ENCODE data around the gene MAML2. TPM values are rescaled to one million over a fixed set of nuclear protein-coding genes. Genes with fewer than 3 reads are reported as not detected.

Gene MAML2
- total RNA-seq, 1 donor from 2014 or later, result 15.6 TPM

DNA sequence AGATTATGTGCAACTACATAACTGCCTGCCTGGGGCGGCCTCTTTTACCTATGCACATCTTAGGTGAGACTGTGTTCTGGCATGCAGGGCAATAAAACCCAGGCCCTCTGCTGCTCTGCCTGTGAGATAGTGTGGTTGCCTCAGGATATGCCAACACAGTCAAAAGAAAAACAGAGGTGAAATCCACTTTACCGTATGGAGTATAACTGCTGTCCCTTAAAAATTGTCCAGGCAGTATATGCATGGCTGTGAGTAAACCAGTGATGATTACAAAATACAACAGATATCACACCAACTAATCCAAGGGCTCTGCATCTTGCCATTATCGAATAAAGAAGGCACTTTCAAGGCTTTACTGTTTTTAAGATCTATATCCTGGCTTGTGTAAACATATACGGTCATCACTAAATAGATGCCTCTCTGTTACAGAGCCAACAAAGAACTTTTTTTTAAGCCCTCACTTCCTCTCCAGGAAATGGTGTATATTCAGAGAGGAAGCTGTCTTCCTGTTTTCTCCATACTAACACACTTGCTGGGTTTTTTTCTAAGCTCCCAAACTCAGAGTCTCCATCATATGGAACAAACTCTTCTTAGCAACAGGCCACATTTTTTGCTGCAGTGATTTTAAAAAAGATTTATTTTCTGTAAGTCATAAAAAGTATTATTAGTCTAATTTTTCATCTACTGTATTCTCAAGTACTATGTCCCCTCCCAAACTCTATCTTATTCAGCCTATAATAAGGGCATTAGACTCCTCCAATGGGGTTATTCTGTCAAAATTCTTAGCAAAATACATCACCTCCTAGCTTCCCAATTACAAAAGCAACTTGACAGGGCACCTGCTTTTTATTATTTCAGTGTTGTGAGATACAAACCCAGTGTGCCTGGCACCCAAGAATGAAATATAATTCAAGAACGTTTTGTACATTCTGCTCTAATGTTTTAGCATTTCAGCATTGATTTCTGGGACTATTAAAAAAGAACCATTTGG is 135.2 kb downstream of the MAML2 start:
- DNase-seq, result peak; percentile 57

DNA sequence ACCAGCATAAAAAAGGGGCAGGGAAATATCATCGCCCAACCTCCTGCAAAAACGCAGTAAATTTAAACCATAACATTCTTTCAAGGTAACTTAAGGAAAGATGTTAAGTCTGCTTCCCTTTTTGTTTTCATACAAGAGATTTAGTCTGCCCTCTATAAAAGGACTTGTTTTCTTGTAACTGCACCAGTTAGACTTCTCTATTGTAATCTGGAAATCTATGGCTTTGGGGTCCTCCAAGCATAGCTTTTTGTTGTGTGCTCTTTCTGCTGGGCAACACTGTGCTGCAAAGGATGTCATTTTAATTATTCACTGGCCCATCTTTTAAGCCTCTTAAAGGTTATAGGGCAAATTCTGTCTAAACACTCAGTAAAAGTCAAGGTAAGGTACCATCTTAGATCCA is 136.0 kb downstream of the MAML2 start:
- no peak for DNase-seq

DNA sequence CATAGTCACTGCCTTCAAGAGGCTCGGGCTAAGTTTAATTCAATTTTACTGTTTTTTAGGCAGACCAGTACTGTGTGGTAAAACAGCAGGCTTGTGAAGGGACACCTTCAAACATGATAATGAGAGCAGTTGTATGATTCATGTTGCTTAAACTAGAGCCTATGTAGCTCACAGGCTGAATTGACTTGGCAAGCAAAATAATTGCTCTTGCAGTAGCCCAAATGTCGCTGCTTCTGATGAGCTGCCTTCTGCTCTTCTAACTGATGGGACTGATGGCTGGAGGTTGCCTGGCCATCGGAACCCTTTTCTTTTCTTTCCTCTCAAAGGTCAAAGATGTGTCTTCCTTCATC is 137.6 kb downstream of the MAML2 start:
- DNase-seq, result no peak

DNA sequence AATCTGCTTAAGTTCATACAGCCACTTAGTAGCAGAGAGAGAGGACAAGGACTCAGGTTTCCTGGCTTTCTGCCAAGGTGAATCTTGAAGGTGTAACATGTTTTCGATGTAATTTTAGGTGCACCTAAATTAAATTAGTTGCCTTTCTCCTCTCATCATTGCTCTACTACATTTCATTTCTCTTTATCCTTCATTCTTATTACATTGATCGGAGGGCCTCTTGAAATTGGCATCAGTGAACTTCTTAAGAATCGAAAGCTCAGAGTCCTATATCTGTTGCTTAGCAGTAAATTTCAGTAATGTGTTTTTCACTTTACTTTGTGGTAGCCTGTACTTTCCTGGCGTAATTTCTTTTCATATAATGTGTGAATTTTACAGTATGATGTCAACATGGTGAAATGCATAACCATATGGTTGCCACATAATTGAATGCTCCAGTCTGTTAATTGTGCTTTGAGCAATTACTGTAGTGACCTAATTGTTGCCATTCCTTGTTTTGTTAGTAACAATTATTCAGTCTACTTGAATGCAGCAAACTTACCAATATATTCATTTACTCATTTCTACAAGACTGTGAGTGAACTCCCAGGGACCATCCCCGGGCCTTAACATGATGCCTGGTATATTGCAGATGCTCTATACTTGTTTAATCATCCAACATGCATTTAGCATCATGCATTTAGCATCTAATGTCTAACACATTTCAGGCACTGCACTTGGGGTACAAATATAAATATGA is 138.1 kb downstream of the MAML2 start:
- peak; percentile 88 for DNase-seq

DNA sequence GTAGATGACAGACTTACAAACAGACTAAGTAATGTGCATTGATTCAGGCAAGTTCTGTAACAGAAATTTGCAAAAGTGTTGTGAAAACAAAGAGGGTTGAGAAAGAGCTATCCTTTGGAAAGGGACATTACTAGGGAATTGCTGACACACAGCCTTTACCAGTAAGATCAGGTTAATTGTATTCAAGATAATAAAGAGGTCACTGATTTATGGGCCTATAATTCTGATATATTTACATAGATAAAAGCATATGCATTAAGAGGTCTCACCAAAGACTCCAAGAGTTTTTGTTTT is 138.7 kb downstream of the MAML2 start:
- DNase-seq, result no peak

DNA sequence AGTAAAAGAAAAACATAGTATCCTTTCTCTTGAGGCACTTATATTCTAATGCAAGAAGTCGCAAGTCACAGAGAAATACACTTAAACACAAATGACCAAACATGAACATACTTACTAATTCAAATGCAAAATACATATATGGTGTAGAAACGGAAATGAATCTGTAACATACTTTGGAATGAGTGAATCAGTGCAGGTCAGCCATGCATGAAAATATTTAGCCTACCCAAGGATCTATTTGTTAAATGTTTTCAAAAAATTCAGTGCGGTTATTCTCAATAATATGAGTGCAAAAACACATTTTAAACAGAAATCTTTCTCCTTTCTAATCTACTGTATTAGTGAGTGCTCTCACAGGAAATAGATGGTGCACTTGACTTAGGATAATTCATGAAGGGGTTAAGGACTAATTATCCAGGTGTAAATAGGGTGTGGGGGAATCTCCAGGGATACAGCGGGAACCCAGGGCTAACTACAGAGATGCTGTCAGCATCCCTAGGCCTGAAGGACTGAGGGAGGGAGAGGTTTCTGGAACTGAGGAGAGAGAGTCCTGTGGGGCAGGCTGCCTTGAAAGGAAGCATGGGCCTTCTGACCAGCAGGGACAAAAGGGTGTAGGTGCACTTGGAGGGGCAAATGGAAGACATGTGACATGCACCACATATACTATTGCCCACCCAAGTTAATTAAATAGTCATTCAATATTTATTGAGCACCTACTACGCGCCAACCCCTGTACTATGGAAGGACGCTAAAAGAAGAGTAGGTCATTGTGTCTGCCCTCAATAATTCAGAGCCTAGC is 139.2 kb downstream of the MAML2 start:
- no peak for DNase-seq

DNA sequence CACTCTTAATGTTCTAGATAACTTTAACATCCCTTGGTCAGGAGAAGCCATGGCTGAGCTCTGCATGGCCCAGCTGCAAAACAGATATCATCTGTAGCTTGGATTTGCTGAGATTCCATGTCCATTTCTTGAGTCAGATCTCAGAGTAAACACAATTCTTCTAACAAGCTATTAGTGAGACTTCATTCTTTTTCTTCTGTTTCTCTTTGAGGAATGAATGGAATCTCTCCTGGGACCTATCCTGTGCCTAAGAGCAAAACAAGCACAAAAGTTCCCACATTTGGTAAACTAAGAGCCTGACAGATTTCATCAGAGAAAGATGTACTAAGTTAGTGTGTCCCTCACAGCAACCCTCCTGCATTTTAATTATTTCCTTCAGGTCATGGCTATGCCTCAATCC is 142.8 kb downstream of the MAML2 start:
- peak; percentile 28 for DNase-seq

DNA sequence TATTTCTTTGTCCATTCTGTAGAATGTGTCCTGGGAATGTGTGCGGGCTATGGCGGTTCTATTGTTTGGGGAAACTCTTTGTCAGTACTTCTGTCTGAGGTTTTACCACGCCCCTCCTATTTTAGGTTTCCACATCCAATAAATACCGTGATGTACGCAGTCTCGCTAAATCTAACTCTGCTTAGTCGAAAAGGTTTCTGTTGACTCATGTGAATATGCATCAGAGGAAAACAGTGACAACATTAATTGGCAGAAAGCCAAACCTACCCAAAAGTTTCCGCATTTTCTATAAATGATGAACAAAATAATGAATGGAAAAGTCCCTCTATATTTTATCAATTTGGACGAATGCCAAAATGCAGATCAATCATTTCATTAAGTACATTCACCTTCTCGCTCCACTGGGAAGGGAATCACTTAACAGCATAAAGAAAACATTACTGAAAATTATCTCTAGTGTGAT is 143.4 kb downstream of the MAML2 start:
- peak; percentile 78 for DNase-seq

DNA sequence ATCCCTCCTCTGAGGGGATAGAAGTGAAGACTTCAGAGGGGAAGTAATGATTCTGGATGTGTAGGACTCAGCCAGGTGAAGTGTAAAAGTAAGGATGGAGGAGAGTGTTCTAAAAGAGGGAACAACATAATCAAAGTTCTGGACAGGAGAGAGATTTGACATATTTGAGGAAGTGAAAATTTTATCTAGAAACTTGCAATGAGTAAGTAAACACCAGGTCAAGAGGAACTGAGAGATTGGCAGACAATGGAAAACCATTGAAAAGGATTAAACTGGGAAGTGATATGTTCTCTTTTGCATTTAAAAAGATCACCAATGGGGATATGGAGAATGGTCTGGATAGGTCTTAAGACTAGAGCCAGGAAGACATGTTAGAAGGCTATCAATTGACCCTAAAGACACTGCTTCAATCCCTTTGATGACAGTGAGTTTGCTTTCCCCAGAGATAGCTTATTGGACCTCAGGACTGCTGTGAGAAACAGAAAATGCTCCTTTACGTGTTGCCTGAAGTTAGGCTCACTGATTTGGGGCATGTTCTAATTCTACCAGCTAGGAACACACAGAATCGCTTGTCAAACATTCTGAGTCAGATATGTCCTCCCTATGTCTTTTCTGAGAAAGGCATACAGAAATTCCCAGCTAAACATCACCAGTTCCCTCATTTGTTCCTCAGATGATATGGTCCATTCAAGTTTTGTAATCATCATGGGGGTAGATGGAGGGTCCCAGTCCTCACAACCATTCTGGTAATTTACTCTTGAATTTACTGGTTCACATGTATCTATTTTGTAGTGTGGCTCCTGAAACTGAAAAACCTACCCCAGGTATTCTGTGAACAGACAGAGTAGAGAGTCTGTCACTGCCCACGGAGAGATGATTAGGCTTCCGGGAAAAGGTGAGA is 144.9 kb downstream of the MAML2 start:
- DNase-seq, result no peak

DNA sequence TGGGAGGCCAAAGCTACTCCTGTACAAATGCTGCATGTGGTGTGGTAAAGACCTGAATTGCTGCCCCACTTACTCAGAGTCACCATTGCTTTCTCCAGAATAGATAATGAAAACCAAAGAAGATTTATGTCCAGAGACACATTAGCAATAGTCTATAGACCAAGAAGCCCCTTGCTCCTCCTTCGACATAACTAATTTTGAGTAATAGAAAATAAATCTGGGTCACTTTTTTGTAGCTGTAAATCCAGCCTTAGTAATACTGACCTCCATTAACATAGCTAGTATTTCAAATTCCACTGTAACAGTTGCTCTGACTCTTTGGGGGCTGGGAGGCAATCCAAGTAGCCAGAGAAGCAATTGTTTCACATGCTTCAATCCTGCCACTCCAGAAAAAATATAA is 145.9 kb downstream of the MAML2 start:
- DNase-seq, result no peak

DNA sequence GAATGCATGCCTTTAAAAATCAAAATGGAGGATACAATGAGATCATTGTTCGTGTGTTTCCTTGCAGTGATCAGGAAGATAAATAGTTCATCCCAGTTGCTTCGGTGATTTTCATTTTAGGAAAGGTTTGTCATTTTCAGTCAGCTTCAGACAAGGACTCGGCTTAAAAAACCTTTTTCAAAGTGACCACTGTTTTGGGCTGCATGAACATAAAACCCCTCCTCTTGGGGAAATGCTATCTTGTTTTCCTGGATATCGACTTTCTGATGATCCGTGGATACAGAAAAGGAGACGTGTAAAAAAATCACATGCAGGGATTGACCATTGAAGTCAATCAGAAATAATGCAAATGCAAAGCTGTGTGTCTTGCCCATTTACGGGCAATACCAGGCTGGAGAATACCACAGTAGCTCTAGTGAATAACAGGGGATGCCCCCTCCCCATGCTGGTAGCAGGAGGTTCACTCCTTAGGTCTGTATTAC is 146.8 kb downstream of the MAML2 start:
- DNase-seq, result no peak

DNA sequence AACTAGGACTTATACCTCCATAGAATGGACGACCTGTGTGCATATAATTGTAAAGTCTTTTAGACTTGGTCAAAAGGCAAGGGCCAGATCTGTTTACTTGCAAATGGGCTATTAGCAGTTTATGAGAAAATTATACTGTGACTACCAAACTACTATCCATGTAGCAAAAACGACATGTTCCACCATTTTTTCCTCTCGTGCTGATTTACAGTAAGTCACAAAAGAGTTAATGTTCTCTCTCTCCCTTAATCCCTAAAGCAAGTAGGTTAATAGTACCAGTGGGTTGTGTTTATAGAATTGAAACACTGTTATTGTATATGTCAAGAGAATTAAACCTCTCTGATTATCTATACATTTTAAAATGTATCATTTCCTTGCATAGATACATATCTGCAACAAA is 147.3 kb downstream of the MAML2 start:
- no peak for DNase-seq

DNA sequence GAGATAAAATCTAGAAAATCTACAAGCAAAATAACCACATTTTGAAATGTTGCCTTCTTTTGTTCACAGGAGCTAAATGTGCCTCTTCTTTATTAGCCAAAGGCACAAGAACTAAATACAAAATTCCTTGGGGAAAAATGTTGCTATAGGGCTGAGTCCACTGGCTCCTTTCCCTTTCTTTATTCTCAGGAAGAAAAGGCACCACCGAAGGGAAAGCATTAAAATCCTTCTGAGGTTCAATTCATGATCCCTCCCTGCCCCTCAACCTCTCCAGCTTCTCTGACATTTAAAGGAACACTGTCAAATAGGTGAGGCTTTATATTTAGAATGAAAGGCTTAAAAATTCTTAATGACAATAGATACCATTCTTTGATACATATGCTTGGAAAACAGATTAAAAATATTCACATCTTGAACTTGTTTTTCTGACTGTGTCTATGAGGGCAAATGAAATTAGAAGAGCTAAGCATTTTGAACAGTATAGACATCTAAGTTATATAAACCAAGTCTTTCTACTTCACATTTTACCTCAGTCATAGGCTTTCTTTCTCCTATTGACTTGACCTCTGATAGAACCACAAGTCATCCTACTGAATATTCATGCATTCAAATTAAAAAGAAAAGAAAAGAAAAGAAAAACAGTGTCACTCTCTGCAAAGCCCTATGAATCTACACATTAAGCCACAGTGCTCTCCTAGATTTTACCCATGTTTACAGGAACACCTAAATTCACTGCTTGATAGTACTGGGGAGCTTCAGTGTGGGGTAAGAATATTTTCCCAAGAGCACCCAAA is 148.2 kb downstream of the MAML2 start:
- DNase-seq, result no peak

DNA sequence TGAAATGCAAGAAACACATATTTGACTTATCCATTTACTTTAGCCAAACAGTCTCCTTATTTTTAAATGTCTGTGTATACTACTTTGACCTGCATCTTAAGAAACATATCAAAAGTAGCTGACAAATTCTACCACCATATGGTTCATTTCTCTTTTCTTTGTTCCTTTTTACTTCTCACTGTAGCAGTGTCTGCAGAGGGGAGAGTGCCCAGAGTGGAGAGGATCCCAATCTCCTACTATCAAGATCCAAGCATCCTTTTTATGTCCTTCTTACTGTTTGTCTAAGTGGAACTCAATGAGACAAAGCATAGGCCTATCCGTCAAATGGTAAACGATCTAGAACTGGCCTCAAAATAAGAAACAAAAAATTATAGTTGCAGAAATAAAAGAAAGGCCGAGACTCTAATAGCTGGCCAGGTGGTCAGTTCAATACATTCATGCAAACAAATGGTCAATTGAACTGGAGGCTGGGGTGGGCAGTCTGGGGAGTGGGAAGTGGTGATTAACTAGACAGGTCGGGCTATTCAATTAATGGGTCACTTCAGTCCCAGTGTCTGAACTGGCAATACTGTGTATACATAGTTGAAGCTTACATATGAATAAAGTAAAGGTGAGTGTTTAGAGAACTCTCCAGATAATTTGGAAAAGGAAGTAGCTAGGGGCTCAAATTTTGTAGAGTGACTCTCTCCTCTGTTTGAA is 149.1 kb downstream of the MAML2 start:
- no peak for DNase-seq

DNA sequence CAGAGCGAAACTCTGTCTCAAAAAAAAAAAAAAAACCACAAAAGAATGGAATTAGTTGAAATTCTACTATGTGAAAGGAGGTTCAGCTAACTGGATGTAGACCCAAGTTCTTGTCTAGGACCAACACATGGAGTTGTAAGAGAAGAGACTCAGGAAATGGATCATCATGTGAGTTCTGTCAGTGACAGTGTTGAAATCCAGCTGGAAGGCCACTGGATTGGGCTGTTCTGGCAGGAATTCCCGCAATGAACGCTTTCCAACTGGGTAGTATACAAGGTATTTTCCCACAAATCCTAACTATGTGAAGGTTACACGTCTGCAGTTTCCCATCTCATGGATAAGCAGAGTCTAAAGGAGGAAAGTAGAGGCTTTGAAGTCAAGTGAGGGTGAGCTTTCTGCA is 151.2 kb downstream of the MAML2 start:
- DNase-seq, result no peak

DNA sequence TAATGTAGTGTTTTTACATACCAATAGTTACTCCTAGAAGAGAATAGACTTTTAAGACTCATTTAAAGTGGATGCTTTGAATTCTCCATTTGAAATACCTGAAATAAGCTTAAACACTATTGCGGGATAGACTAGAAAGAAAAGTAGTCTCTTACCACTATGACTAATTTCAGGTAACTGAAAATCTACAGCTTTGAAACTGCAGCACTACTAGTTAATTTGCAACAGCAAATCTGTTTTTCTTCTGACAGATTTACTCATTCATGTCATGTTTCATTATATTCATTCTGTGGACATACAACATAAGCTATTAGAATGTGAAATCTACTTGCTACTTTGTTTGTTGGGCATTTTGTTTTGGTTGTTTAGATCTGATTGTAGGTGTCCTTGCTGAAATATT is 153.6 kb downstream of the MAML2 start:
- DNase-seq, result no peak

DNA sequence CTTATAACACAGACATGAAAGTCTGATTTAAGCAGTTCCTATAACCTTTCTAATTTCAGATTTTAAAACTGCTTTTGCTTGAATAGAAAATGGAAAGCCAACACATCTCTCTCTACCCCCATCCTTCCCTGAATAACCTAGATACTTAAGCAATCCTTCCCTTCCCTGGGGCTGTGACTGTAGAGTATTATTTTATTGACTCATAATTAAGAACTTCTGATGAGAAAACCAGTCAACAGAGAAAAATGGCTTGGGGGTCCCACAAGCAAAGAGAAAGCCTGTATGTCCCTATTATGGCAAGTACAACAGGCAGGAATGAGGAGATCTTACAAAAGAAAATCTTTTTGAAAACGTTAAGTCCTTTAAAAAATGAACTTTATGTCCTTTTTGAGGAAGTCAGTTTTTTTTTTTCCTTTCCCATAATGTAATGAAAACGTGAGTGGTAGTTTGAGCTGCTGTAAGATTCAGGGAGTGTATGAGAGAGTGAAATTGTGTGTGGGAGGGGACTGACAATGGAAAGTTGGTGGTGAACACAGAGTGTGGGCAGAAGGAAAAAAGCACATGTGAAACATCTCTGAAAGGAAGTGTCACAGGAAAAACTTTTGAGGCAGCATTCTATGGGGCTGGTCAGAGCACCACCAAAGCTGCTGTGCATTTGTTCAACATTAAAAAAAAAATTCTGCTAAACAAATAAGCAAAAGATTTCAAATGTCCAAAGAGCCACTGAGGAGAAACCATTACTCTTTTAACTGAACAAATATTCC is 154.6 kb downstream of the MAML2 start:
- DNase-seq, result peak; percentile 33

DNA sequence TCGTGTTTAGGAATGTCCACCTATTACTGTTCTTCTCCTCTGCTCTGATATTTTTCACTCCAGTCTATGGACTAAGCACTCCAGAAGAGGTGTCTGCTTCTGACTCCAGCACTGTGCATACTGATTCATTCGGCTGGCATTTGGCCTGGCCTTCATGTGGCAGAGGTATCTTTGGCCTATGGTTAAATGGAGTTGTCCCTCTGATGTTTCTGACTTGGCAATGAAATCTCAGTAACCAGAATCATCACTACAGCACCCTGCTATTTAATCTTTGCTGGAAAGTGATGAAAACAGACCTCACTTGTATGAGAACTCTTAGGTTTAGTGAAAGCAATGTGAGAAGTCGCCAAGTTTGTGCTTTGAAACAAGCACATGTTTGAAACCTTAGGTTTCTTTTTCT is 155.2 kb downstream of the MAML2 start:
- DNase-seq, result no peak

DNA sequence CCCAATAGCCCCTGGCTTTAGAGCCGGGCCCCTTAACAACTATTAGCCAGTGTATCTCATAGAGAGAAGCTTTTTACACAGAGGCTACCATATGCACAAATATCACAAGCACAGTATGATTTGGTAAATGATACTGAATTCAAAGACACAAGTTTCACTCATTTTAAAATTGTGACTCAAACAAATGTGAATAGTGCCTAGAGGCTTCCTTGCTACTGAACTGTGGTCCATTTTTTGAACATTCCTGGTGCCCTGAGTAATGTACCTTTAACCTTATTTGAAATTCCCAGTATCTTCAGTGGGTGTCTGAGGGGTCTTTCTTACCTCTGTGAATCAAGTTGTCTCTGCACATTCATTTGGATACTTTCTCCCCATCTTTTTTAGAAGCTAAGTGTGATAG is 156.2 kb downstream of the MAML2 start:
- no peak for DNase-seq
